Germinal center (tissue), 1 donor: ENCODE results near the gene GRIFIN.

Experiments
- DNase-seq: peaks from one replicate; pipeline ENCODE4 v3.0.0; 2012; ENCODE audit warnings: mixed read lengths, low spot score

The GRIFIN gene

GRCh38 chr7:2432910-2433712 lies 43.1 kb downstream of the GRIFIN start:
- DNase-seq, result no peak

GRCh38 chr7:2431260-2431867 lies 44.8 kb downstream of the GRIFIN start:
- peak; percentile 59 for DNase-seq

GRCh38 chr7:2425749-2426148 lies 50.4 kb downstream of the GRIFIN start:
- DNase-seq, result no peak
